HepG2 (cell line): ENCODE results near the gene DPY19L1. TPM values are rescaled to one million over a fixed set of nuclear protein-coding genes. Genes with fewer than 3 reads are reported as not detected.
A peak's percentile ranks its signal among the peaks of the same experiment; 100 is the strongest.

Source experiments
- AHDC1 ChIP-seq: sonication (generic); formaldehyde crosslinking; IDR thresholded peaks from 2 replicates; pipeline ENCODE4 v1.5.1; 2020; ENCODE audit warnings: mild to moderate bottlenecking, missing genetic modification reagents, borderline replicate concordance
- BHLHE40 ChIP-seq: IDR thresholded peaks from 2 replicates; pipeline ENCODE4 v1.6.1; 2011; ENCODE audit warnings: low read length, improper control_type of control experiment
- CSRNP1 ChIP-seq: sonication (generic); formaldehyde crosslinking; IDR thresholded peaks from 2 replicates; pipeline ENCODE4 v1.8.1; 2023; ENCODE audit warnings: mild to moderate bottlenecking, missing genetic modification reagents
- HDAC6 ChIP-seq: fragments of 200-600 bp; sonication (generic); IDR thresholded peaks from 2 replicates; pipeline ENCODE4 v1.7.0; 2017; ENCODE audit warnings: mild to moderate bottlenecking, antibody characterized with exemption, low read length, low read depth
- HNF4A ChIP-seq: sonication (generic); formaldehyde crosslinking; IDR thresholded peaks from 2 replicates; pipeline ENCODE4 v1.4.0; 2020; ENCODE audit warnings: missing genetic modification reagents
- MYC ChIP-seq: sonication (generic); formaldehyde crosslinking; IDR thresholded peaks from 2 replicates; pipeline ENCODE4 v1.9.0; 2021; ENCODE audit warnings: missing genetic modification reagents, borderline replicate concordance
- NFYB ChIP-seq: sonication (generic); formaldehyde crosslinking; IDR thresholded peaks from 2 replicates; pipeline ENCODE4 v1.4.0; 2020; ENCODE audit warnings: missing genetic modification reagents
- SATB2 ChIP-seq: sonication (generic); formaldehyde crosslinking; IDR thresholded peaks from 2 replicates; pipeline ENCODE4 v1.5.0; 2020; ENCODE audit warnings: missing genetic modification reagents
- TEAD3 ChIP-seq: optimal IDR thresholded peaks from 2 replicates; pipeline ENCODE3; 2016; ENCODE audit warnings: borderline replicate concordance
- TFE3 ChIP-seq: IDR thresholded peaks from 2 replicates; pipeline ENCODE4 v1.6.1; 2016
- ZBTB26 ChIP-seq: IDR thresholded peaks from 2 replicates; pipeline ENCODE4 v1.6.1; 2016; ENCODE audit warnings: missing compliant biosample characterization, missing genetic modification reagents, borderline replicate concordance
- ZFP37 ChIP-seq: sonication (generic); formaldehyde crosslinking; IDR thresholded peaks from 2 replicates; pipeline ENCODE4 v1.4.0; 2020; ENCODE audit warnings: missing genetic modification reagents, borderline replicate concordance
- ZNF143 ChIP-seq: sonication (generic); formaldehyde crosslinking; IDR thresholded peaks from 2 replicates; pipeline ENCODE4 v1.4.0; 2020; ENCODE audit warnings: missing genetic modification reagents
- ZNF234 ChIP-seq: sonication (generic); formaldehyde crosslinking; conservative IDR thresholded peaks from 2 replicates; pipeline ENCODE4 v1.5.1; 2020; ENCODE audit warnings: mild to moderate bottlenecking, missing genetic modification reagents
- ZNF460 ChIP-seq: sonication (generic); formaldehyde crosslinking; IDR thresholded peaks from 2 replicates; pipeline ENCODE4 v1.5.1; 2020; ENCODE audit warnings: missing genetic modification reagents, mild to moderate bottlenecking, borderline replicate concordance
- ZNF558 ChIP-seq: sonication (generic); formaldehyde crosslinking; IDR thresholded peaks from 2 replicates; pipeline ENCODE4 v1.9.0; 2022; ENCODE audit warnings: mild to moderate bottlenecking, missing genetic modification reagents, borderline replicate concordance
- ZNF589 ChIP-seq: sonication (generic); formaldehyde crosslinking; conservative IDR thresholded peaks from 2 replicates; pipeline ENCODE4 v1.8.0; 2022; ENCODE audit warnings: mild to moderate bottlenecking, moderate library complexity, missing genetic modification reagents
- ZNF644 ChIP-seq: IDR thresholded peaks from 2 replicates; pipeline ENCODE4 v1.6.1; 2016; ENCODE audit warnings: low read depth
- ZNF674 ChIP-seq: sonication (generic); formaldehyde crosslinking; IDR thresholded peaks from 2 replicates; pipeline ENCODE4 v1.5.0; 2020; ENCODE audit warnings: low read depth, mild to moderate bottlenecking, missing genetic modification reagents
- ZSCAN22 ChIP-seq: sonication (generic); formaldehyde crosslinking; IDR thresholded peaks from 2 replicates; pipeline ENCODE4 v1.4.0; 2020; ENCODE audit warnings: mild to moderate bottlenecking, missing genetic modification reagents
- polyA plus RNA-seq, 8 experiments: library from polyadenylated mRNA; depleted of rRNA in 3 of 8; stranded (reverse) in 7 of 8; unstranded in 1 of 8; fragments of >200 nt; fragmentation: Illumina TruSeq in 4 of 8; extraction: Trizol in 4 of 8; gene quantifications; 2 replicates each; pipeline versions ENCODE4 v1.2.1 to v1.2.3, GENCODE V29; 2011 to 2016; ENCODE audit warnings: low read depth in 4 of 8, missing spikeins in 1 of 8, mixed read lengths in 1 of 8; ENCODE audit not compliant: insufficient read depth in 1 of 8
- total RNA-seq, 5 experiments: library from RNA; depleted of rRNA; stranded (reverse); fragments of >200 nt; fragmentation: Illumina TruSeq; extraction: Trizol; gene quantifications; 2 replicates each; pipeline ENCODE4 v1.2.3, GENCODE V29; 2016; ENCODE audit warnings: low read depth in 1 of 5

The DPY19L1 gene
- total and polyA plus RNA-seq, 2 of the 13 experiments (the other 11 are each of a cell fraction or from before 2014, with no cell fraction given): 18.9 to 32.6 TPM

GRCh38 chr7:35037526-35038341, 449 bp upstream of the DPY19L1 start (continued):
- no peak for TF ChIP-seq HNF4A (CRISPR knock-in tag)
- TF ChIP-seq ZSCAN22 (CRISPR knock-in tag): no peak
- TF ChIP-seq TEAD3 (CRISPR knock-in tag): no peak
- no peak for TF ChIP-seq ZNF674 (CRISPR knock-in tag)
- TF ChIP-seq ZNF644 (CRISPR knock-in tag): no peak
- TF ChIP-seq ZNF558: no peak
- TF ChIP-seq MYC (CRISPR knock-in tag): peak; percentile 60; the same call in 1 of the 2 replicates
- TF ChIP-seq CSRNP1 (CRISPR knock-in tag): peak; percentile 66; the same call in 1 of the 2 replicates
- no peak; the same call in 1 of the 2 replicates for TF ChIP-seq TFE3 (CRISPR knock-in tag)
- TF ChIP-seq ZNF460 (CRISPR knock-in tag): no peak
- no peak for TF ChIP-seq ZNF143 (CRISPR knock-in tag)
- peak; percentile 56; the same call in 1 of the 2 replicates for TF ChIP-seq AHDC1 (CRISPR knock-in tag)
- TF ChIP-seq ZNF234 (CRISPR knock-in tag): no peak
- no peak for TF ChIP-seq NFYB (CRISPR knock-in tag)
- no peak for TF ChIP-seq ZNF589 (CRISPR knock-in tag)
- TF ChIP-seq SATB2 (CRISPR knock-in tag): 0 out of 2 replicates have a peak, but pooled peaks have one; percentile 57
- TF ChIP-seq BHLHE40: no peak
- no peak for TF ChIP-seq ZBTB26 (CRISPR knock-in tag)
- TF ChIP-seq ZFP37: no peak
- TF ChIP-seq HDAC6: no peak
